IPS-18a (cell line): Measurements from ENCODE around the gene ACLY.

ENCODE experiments used
- H3K27ac ChIP-seq: one replicate; pipeline ENCODE4 v1.5.1; 2013; ENCODE audit warnings: low read length
- H3K27me3 ChIP-seq: one replicate; pipeline ENCODE4 v1.6.1; 2013; ENCODE audit warnings: mild to moderate bottlenecking, low read length; ENCODE audit not compliant: control insufficient read depth, insufficient read depth
- H3K36me3 ChIP-seq: one replicate; pipeline ENCODE4 v1.6.1; 2013; ENCODE audit warnings: low read depth, low read length; ENCODE audit not compliant: control insufficient read depth
- H3K4me1 ChIP-seq: one replicate; pipeline ENCODE4 v1.6.1; 2013; ENCODE audit warnings: low read depth, low read length; ENCODE audit not compliant: control insufficient read depth
- H3K4me3 ChIP-seq: one replicate; pipeline ENCODE4 v1.5.1; 2013; ENCODE audit warnings: low read length
- H3K9ac ChIP-seq: one replicate; pipeline ENCODE4 v1.6.1; 2013; ENCODE audit warnings: mild to moderate bottlenecking, low read length, moderate library complexity
- H3K9me3 ChIP-seq: one replicate; pipeline ENCODE4 v1.6.1; 2013; ENCODE audit warnings: low read depth, low read length; ENCODE audit not compliant: control insufficient read depth

The ACLY gene

GRCh38 chr17:41821776-41822175, 97.0 kb downstream of the ACLY start:
- no peak overlapping the region for H3K9ac ChIP-seq
- H3K4me1 ChIP-seq = peaks cover 10% of the 10 kb centered on the region
- H3K27ac ChIP-seq = no peak overlapping the region
- no peaks in the 10 kb centered on the region for H3K9me3 ChIP-seq
- H3K27me3 ChIP-seq = no peaks in the 10 kb centered on the region
- H3K4me3 ChIP-seq = no peak overlapping the region
- peaks cover 20% of the 10 kb centered on the region for H3K36me3 ChIP-seq

- Histone ChIP-seq H3K4me1 (peaks cover 10% of the 10 kb centered on the region), H3K9me3 (no peaks in the 10 kb centered on the region), H3K9ac (no peak overlapping the region), H3K27me3 (no peaks in the 10 kb centered on the region), H3K27ac (no peak overlapping the region), H3K4me3 (no peak overlapping the region), H3K36me3 (peaks cover 9% of the 10 kb centered on the region)
Observed at GRCh38 chr17:41818024-41818423, 100.7 kb downstream of the ACLY start.
